DND-41 (cell line): Measurements from ENCODE around the gene PLAC1.

Experiments used
- EZH2 ChIP-seq: IDR thresholded peaks from 3 replicates; pipeline ENCODE4 v1.6.1; 2012; ENCODE audit warnings: borderline replicate concordance, low read depth, mild to moderate bottlenecking, moderate library complexity, low read length, inconsistent platforms; ENCODE audit not compliant: severe bottlenecking
- TF ChIP-seq, protein P1 (sequence below): IDR thresholded peaks from 2 replicates; pipeline ENCODE4 v1.5.1; 2012; ENCODE audit warnings: borderline replicate concordance, low read length, moderate library complexity, mild to moderate bottlenecking; ENCODE audit not compliant: poor library complexity, severe bottlenecking; ENCODE audit errors: extremely low read depth

DNA sequence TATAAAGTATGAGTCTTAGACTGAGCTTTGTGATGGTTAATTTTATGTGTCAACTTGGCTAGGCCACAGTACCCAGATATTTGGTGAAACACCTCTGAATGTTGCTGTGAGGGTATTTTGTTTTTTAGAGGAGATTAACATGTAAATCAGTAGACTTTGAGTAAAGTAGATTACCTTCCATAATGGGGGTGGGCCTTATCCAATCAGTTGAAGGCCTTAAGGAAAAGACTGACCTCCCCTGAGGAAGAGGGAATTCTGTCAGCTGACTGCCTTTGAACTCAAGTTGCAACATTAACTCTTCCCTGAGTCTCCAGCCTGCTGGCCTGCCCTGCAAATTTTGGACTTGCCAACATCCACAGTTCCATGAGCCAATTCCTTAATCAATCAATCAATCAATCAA, 66.0 kb downstream of the PLAC1 start:
- TF ChIP-seq, protein P1, sequence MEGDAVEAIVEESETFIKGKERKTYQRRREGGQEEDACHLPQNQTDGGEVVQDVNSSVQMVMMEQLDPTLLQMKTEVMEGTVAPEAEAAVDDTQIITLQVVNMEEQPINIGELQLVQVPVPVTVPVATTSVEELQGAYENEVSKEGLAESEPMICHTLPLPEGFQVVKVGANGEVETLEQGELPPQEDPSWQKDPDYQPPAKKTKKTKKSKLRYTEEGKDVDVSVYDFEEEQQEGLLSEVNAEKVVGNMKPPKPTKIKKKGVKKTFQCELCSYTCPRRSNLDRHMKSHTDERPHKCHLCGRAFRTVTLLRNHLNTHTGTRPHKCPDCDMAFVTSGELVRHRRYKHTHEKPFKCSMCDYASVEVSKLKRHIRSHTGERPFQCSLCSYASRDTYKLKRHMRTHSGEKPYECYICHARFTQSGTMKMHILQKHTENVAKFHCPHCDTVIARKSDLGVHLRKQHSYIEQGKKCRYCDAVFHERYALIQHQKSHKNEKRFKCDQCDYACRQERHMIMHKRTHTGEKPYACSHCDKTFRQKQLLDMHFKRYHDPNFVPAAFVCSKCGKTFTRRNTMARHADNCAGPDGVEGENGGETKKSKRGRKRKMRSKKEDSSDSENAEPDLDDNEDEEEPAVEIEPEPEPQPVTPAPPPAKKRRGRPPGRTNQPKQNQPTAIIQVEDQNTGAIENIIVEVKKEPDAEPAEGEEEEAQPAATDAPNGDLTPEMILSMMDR, result no peak
- TF ChIP-seq EZH2, result no peak
